Ureter (tissue), 1 donor: ENCODE data around the gene MYBPC2. TPM values are rescaled to one million over a fixed set of nuclear protein-coding genes. Genes with fewer than 3 reads are reported as not detected.

Experiments used
- DNase-seq: peaks from one replicate; pipeline ENCODE4 v3.0.0-alpha.2; 2020; ENCODE audit warnings: low spot score
- total RNA-seq: library from RNA; stranded (reverse); gene quantifications from one replicate; pipeline ENCODE4 v1.2.4, GENCODE V29; 2023
- donor health status: DM: yes; HTN: yes; CAD: no.

The MYBPC2 gene
- total RNA-seq, 1 donor from 2014 or later: 0.52 TPM

DNA sequence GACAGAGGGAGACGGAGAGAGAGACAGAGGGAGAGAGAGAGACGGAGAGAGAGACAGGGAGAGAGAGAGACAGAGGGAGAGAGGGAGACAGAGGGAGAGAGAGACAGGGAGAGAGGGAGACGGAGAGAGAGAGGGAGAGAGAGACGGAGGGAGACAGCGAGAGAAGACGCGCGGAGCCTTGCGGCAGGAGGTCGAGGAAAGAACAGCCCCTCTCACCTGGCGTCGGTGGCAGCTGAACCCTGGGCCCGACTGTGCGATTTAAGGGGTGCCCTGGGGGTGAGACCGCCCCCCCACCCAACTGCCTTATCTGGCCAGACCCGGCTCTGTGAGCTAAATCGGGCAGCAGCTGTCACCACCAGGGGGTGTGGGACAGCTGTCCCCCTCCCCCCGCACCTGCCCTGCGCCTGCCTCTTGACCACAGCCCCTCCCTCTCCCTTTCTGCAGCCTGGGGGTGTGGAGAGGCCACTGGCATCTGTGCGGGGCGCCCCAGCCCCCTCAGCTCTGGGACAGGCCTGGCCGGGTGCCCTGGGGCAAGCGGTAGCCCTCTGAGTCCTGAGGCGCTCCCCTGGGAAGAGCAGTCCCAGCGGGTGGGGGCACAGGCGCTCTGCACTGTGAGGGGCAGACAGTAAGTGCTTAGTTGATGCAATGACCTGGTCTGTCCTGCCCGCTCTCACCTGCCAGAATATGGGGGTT, 67.5 kb downstream of the MYBPC2 start:
- no peak for DNase-seq

DNA sequence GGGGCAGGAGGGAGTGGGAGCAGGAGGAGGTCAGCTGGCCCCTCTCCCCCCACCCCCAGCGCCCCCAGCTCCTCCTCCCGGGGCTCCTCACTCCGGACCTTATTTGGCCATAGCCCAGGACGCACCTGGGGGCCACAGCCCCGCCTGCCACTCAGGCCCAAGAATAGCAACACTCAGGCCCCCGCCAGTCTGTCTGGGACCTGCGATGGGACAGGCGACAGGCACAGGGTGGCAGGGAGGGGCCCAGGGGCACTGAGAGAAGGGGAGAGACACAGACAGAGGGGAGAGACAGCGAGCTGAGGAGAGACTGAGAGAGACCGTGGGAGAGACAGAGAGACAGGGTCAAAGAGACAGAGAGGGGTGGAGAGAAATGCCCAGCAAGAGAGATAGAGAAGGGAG, 68.1 kb downstream of the MYBPC2 start:
- no peak for DNase-seq

DNA sequence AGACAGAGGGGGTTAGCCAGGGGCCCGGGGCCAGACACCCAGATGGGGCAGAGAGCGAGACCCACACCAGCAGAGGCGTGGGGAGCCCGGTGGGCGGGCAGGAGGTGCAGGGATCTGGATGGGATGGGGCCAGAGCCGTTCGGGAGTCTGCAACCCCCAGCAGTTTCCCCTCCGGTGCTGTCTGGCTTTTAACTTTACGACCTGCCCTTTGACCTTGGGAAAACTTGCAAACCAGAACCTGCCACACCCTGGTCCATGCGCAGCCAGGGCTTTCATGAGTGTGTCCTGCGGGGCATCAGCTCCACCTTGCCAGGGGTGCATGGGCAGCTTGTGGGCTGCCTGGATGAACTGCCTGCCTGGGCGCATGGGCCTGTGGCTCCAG, 68.5 kb downstream of the MYBPC2 start:
- no peak for DNase-seq

DNA sequence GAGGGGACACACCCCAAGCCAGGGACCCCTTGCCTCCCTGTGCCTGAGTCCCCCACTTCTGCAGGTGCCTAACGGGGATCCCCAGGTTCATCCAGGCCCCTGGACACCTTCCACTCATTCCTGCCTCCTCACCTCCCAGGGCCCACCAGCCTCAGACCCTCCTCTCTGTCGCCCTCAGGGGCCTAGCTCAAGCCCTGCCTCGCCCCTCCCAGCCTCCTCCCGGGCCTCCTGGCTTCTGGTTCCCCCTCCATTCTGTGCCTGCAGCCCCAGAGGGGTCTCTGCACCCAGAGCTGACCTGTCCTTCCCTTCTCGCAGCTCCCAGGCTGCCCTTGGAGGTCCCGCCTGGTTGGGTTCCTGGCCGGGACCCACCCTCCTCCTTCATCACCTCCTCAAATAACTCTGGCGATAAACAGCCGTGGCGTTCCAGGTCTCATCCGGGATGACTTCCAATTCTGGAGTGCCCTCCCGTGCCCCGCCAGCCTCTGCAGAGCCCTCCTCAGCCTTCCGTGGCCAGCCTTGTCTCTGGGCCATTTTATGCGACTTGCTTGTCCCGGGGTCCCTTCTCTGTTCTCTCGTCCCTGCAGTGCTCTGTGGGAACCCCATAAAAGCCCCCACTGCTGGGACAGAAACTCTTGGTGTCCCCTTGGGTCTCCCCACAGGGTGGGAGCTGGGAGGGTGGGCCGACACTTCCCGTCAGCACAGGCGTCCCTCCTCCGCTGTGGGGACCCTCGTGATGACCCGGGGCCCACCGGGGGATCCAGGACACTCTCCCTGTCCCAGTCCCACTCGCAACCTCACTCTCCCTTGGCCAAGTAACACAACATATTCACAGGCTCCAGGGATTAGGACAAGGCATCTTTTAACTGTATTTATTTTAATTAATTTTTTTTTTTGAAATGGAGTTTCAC, 69.1 kb downstream of the MYBPC2 start:
- DNase-seq: no peak

DNA sequence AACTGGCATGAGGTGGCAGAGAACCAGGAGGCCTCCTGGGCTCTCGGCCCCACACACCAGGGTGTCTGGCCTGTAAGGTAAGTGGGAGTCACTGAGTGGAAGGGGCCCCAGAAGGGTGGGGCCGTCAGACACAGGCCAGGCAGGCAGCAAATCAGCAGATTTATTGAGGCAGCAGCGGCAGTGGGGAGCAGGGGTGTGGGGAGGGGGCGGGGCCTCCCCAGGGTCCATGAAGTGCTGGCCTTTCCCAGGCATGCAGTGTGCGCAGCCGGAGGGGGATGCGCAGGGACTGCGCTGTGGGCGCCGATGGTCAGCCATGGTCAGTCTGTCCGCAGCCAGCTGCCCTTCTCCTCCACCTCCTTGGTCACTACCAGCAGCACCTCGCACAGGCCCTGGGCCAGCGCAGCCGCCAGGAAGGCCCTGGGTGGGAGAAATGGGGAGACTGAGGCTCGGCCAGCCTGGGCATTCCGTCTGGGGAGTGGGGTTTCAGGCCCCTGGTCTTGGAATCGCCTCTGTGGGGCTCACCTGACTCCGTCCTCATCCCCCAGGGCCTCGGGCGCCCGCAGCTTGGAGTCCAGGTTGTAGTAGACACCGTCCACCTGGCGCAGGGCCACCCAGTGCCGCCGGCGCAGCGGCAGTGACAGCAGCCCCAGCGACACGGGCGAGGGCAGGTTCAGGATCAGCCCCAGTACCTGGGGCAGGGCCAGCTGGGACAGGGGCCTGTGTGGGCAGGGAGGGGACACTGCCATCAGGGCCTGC, 73.3 kb downstream of the MYBPC2 start:
- no peak for DNase-seq

DNA sequence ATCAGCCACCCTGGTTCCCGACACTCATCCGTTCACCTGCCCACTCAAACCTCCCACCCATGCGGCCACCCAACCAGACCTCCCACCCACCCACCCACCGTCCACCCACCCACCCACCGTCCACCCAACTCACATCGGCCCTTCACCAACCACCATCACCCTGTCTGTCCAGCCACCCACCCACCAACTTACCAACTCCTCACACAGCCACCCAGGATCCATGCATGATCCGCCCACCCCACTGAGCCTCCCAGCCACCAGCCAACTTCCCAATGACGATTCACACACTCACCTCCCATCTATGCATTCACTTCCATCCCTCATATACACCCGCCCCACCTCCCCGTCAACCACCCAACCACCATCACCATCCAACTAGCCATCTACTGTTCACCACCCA, 74.0 kb downstream of the MYBPC2 start:
- DNase-seq: no peak

DNA sequence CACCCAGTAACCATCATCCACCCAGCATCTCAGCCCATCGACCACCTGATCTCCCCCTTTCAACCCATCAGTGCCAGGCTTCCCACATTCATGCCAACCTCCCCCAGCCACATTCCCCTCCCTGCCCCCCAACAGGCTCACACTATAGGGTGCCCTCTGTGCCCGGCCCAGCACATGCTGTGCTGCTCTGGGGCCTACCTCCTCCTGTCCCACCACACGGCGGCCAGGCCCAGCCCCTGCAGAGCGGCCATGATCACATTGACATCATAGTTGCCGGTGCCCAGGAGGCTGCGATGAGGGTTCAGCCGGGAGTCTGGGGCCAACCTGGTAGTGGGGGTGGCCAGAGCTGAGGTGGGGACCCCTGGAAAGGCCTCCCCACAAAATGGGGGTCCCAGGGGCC, 74.7 kb downstream of the MYBPC2 start:
- no peak for DNase-seq

DNA sequence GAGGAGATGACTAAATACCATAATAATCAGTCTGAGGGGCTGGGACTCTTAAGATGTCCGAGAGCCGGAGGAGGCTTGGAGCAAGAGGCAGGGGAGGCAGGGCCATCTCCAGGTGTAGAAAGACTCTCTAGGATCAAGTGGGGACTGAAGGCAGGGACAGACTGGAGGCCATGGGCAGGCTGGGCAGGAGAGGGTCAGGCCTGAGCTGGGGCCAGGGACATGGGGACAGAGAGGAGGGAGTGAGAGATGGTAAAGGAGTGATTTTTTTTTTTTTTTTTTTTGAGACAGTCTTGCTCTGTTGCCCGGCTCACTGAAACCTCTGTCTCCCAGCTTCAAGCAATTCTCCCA, 76.1 kb downstream of the MYBPC2 start:
- DNase-seq: no peak

DNA sequence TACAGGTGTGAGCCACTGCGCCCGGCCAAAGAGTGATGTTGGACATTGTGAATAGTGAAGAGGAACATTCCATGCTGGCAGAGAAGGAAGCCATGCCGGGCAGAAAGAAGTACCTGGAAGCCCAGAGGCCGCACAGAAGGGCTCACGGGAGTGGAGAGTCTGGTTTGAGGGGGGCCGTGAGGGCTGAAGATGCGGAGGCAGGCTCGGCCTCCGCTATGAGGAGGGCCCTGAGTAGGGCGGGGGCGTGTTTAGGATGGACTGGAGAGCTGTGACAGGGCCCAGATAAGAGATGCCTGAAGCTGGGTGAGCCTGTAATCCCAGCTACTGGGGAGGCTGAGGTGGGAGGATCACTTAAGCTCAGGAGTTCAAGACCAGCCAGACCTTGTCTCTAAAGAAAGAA, 76.7 kb downstream of the MYBPC2 start:
- no peak for DNase-seq

DNA sequence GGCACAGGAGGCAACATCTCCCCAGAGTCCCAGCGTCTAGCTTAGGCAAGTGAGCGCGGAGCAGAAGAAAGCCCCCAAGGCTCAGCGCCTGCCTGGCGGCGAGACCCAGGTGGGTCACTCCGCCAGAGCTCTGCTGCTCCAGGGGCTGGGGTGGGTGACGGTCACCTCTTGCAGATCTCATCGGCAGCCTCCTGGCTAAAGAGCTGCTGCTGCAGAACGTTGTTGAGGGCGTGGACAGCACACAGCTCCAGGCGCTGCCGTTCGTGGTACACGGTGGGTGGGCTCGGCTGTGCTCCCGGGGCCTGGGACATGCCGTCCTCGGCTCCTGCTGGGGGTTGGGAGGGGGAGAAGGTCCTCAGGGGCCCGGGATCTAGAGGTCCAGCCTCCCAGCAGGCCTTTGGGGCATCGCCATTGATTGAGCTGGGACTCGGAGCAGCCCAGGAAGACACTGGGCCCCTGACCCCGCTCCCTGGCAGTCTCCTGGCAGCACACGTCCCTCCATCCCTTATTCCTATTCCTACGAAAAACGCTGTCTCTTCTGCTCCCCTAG, 77.5 kb downstream of the MYBPC2 start:
- DNase-seq: peak; percentile 52

DNA sequence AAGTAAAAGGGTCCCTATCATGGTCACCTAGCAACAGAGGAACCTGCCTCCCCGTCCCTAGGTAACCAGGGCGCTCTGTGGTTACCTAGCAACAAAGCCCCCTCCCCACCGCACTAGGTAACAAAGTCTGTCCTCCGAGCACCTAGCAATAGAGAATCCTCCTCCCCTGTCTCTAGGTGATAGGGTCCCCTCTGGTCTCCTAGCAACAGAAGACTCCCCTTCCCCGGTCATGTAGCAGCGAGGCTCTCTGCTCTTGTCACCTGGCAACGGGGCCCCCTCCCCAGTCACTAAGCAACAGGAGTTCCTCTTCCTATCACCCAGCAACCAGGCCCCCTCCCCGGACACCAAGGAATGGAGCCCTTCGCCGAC, 78.0 kb downstream of the MYBPC2 start:
- no peak for DNase-seq

DNA sequence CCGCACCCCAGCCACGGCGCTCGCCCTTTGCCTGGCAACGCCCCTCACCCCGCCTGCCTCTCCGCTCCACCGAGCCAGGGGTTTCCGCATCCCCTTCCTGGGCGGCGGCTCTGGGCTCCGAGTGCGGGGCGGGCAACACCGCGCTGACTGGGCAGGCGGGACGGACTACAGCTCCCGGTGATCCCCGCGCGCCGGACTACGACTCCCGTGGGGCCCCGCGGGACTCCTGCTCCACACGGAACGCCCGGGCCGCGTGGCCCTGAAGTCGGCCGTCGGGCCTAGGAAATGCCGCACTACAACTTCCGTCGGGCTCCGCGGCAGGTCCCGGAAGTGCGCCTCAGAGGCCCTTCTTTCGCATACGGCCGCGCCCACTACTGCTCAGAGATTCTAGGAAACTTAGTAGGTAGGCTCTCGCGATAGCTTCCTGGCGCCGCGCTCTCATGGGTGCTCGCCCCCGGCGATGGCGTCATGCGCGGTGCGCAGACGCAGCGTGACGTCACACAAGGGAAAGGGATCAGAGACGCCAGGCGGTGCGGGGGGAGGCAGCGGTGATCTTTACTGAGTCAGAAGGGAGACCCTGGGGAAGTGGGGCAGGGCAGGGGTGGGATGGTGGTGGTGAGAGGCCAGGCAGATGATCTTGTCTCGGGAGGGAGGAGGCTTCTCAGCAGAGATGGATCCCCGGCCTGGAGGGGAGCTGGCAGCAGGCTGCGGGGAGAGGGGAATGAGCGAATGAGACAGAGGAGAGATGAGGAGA, 78.6 kb downstream of the MYBPC2 start, which contains the start of gene JOSD2:
TSS of gene JOSD2 (minus strand) at position 123 of the 754 bp plus-strand sequence. CDS start 760 bp downstream, outside the sequence.
- peak; percentile 98 for DNase-seq

DNA sequence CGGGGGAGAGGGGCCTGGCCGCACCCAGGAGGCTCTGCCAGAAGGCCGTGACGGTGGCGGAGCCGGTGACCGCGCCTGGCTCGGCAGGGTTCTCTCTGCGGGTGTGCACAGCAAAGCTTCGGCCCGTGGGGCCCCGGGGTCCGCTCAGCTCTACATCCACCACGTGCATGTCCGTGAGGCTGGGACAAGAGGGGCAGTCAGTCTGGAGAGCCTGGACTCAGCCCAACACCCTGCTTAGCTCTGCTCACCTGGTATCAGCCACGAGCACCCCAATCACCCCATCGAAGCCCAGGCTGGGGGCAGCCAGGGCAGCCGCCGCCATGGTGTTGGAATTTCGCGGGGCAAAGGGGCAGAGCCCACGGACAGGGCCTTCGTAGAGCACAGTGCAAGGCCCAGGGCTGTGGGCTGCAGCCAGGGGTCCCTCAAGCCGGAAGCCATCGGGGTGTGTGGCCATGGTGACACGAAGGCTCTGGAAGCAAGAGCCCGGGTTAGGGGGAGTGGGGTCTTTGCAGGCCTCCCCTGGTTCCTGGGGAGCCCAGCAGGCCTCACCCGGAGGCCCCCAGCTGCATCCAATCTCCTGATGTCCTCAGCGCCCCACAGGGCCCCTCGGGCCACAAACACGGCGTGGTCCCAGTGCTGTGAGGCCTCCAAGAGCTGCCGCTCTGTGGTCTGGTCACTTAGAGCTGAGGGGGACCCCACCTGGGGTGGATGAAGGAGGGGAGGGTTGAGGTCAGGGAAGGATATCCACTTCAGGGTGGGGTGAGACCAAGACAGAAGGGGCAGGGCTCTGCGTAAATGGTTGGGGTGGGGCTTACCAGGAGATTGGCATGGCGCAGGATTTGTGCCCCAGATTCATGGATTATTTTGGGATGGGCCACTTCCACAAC, 79.7 kb downstream of the MYBPC2 start:
- peak; percentile 51 for DNase-seq

DNA sequence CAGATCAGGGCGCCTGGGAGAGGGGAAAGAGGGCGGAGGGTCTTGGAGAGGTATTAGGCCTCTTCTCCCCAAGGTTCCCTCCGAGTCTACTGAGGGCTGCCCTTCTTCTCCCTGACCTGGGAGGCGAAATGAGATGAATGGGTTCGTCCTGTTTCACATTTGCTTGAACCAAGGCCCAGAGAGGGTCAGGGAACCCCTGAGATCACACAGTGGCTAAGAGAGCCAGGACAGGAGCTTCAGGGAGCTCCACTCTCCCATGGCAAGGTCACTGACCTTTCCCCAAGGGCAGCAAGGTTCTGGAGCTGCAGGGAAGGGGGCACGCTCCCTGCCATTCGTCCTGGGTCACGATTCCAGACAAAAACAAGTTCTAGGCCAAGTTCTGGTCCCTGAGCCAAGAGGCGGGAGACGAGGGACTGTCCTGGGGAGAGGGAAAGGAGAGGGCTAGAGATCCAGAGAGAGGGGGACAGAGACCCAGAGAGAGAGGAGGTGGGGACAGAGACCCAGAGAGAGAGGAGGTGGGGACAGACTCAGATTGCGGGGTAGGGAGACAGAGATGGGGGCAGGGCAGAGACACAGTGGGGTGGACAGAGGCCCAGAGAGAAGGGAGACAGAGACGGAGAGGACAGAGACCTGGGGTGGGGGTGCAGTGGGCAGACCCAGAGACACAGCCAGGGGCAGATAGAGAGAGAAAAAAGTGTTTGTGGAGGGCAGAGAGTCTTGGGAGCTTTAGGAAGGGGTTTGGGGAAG, 80.5 kb downstream of the MYBPC2 start:
- no peak for DNase-seq

DNA sequence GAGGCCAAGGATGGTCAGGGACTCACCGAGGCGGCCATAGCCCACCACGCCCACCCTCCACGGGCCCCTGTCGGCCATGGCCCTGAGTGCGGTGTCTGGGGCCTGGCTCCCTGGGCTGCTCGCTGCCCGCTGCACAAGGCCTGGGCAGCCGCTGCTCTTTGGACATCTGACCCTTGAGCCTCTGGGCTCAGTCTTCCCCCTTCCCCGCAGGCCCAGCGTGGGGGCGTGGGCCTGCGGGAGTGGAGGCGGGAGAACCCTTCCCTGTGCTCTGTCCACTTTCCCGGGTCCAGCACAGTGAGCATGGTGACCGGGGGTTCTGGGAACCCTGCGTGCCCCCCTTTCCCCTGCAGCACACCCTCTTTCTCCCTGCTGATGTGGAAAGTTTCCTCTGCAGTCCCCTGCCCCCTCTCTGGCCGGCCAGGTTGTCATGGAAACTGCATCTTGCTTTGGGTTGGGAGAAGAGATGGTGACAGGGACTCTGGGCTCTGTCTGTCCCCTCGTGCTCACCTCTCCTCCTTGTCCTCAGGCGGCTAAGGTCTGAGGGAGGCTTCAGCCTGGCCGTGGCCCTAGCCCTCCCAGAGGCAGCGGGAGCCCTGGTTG, 81.2 kb downstream of the MYBPC2 start, which contains the start of gene ASPDH:
TSS of gene ASPDH (minus strand) at position 168 of the 600 bp plus-strand sequence. CDS start at position 78, 90 bp downstream.
- DNase-seq: no peak

DNA sequence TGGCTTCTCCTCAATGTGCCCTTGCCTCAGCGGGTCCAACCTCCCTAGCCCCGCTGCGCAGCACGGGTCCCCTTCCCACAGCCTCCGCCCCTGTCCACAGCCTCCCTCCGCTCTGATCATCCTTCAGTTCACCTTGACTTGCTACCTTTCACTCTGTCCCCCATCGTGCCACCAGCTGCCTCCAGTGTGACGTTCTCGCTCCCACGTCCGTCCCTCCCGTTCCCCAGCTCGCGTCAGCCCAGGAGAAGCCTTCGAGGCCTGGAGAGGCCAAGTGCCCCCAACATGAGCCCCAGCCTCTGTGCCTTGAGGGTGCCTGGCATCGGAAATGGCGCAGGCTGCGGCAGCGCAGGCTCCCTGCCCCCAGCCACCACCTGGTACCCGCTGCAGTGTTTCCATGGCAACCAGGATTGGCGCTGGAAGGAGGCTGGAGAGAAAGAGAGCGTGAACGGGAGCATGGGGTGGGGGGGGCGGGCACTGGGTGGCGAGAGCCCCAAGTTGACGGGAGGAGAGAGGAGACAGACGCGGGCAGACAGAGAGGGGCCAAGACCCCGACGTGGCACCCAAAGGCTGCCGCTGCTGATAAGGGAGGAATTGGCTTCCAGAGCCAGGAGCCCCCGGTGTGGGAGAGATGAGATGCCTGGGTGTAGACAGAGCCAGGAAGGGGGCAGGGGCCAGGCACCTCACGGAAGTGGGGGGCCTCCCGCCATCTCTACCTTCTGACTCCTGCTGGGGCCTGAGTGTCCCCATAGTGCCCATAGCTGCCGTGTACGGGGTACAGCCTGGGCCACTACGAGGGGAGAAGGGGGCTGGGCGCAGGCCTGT, 81.9 kb downstream of the MYBPC2 start:
- DNase-seq: no peak

DNA sequence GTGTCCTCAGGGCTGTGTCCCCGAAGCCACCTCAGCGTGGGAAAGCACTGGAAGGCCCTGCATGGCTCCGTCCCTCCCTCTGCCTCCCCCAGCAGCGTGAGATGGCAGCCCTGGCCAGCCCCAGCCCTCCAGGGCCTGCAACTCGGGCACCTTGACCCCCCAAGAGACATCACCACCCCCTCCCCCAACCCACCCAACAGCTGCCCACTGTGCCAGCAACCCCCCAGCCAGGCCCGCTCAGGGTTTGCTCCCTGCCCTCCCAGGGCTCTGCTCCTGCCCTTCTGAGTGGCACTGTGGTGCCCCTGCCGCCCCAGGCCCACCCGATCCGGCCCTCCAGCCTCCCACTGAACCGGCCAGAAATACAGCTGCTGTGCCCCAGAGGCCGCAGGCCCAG, 82.5 kb downstream of the MYBPC2 start:
- DNase-seq: no peak
